Measurements from ENCODE around the gene TOP1.

Gene TOP1

GRCh38 chr20:41078329-41078728 lies 49.7 kb downstream of the TOP1 start:
- H3K27me3 ChIP-seq (ENCODE audit: control insufficient read depth, low read length) = no peaks in the 10 kb centered on the region
- H3K27ac ChIP-seq (ENCODE audit: low read depth, low read length) = no peak overlapping the region
- H3K4me1 ChIP-seq (ENCODE audit: control insufficient read depth, low read length) = peaks cover 24% of the 10 kb centered on the region
- H3K4me2 ChIP-seq (ENCODE audit: low read length) = no peak overlapping the region
- H3F3A ChIP-seq (ENCODE audit: control insufficient read depth, insufficient read depth) = peaks cover 4% of the 10 kb centered on the region; the same call in 1 of the 2 replicates
- TF ChIP-seq EZH2phosphoT487 (IDR thresholded peaks at IDR 0.05; ENCODE audit: borderline replicate concordance, low read length) = no peak
- TF ChIP-seq CTCF (IDR thresholded peaks at IDR 0.05; ENCODE audit: low read depth, low read length, poor library complexity, severe bottlenecking) = peak; percentile 28
- H3K36me3 ChIP-seq (ENCODE audit: control insufficient read depth, low read length) = peaks cover 93% of the 10 kb centered on the region
- no peaks in the 10 kb centered on the region for H3K9me3 ChIP-seq (ENCODE audit: control insufficient read depth, insufficient read depth, low read length)
- peaks cover 48% of the 10 kb centered on the region for H3K79me2 ChIP-seq (ENCODE audit: control insufficient read depth, low read length)
- no peaks in the 10 kb centered on the region for H4K20me1 ChIP-seq (ENCODE audit: control insufficient read depth, insufficient read depth, low read depth, low read length)
- no peaks in the 10 kb centered on the region for H3K9me2 ChIP-seq (replicated peaks; ENCODE audit: control insufficient read depth, low read length)
- no peak overlapping the region for H3K4me3 ChIP-seq (ENCODE audit: low read length)

DNA sequence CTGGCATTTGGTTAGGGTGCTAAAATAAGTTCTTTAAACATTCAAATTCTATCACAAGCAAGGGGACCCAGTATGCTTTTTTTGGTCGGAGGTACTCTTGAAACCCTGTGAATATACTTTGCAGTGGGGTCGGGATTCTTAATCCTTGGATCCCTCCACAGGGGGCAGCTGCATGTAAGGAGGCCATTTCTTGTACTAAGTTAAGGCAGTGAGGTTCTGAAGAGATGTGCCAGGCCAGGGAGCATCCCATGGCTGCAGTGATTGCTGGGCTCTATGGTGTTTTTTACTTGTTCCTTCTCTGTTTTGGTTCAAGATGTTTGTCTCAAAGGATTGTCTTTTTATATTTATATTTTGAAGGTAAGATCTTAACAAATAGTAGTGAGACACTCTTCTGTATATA lies 50.4 kb downstream of the TOP1 start:
- Histone ChIP-seq H3K4me3 (ENCODE audit: low read length) (no peak overlapping the region), H3K9me2 (replicated peaks; ENCODE audit: control insufficient read depth, low read length) (no peaks in the 10 kb centered on the region), H3K9me3 (ENCODE audit: control insufficient read depth, insufficient read depth, low read length) (no peaks in the 10 kb centered on the region), H3K27ac (ENCODE audit: low read depth, low read length) (no peak overlapping the region), H3K27me3 (ENCODE audit: control insufficient read depth, low read length) (no peaks in the 10 kb centered on the region), H4K20me1 (ENCODE audit: control insufficient read depth, insufficient read depth, low read depth, low read length) (no peaks in the 10 kb centered on the region), H3K4me2 (ENCODE audit: low read length) (no peak overlapping the region), H3F3A (ENCODE audit: control insufficient read depth, insufficient read depth) (peaks cover 7% of the 10 kb centered on the region; the same call in 1 of the 2 replicates), H3K36me3 (ENCODE audit: control insufficient read depth, low read length) (peaks cover 93% of the 10 kb centered on the region), H3K79me2 (ENCODE audit: control insufficient read depth, low read length) (peaks cover 41% of the 10 kb centered on the region), H3K4me1 (ENCODE audit: control insufficient read depth, low read length) (peaks cover 20% of the 10 kb centered on the region)
- TF ChIP-seq EZH2phosphoT487 (IDR thresholded peaks at IDR 0.05; ENCODE audit: borderline replicate concordance, low read length) (no peak), CTCF (IDR thresholded peaks at IDR 0.05; ENCODE audit: low read depth, low read length, poor library complexity, severe bottlenecking) (no peak)

DNA sequence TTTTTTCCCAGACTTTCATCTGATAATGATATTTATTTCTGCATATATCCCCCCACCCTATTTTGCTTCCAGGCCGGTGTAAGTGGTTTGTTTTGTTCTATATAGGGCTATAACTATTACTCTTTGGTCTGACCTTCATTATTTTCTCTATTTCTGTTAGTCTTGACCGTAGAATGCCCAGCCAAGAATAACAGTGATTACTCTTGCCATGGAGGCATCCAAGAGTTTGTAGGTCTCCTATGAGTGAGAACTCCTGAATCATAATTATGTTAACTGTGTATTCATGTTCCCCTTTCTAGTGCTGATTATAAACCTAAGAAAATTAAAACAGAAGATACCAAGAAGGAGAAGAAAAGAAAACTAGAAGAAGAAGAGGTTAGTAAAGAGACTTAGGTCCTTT lies 52.2 kb downstream of the TOP1 start:
- H3K36me3 ChIP-seq (ENCODE audit: control insufficient read depth, low read length) = peaks cover 97% of the 10 kb centered on the region
- peaks cover 20% of the 10 kb centered on the region for H3K4me1 ChIP-seq (ENCODE audit: control insufficient read depth, low read length)
- no peaks in the 10 kb centered on the region; the same call in 1 of the 2 replicates for H4K20me1 ChIP-seq (ENCODE audit: control insufficient read depth, insufficient read depth, low read depth, low read length)
- H3K9me3 ChIP-seq (ENCODE audit: control insufficient read depth, insufficient read depth, low read length) = no peaks in the 10 kb centered on the region
- no peaks in the 10 kb centered on the region for H3K9me2 ChIP-seq (replicated peaks; ENCODE audit: control insufficient read depth, low read length)
- H3K27me3 ChIP-seq (ENCODE audit: control insufficient read depth, low read length) = no peaks in the 10 kb centered on the region
- peaks cover 26% of the 10 kb centered on the region for H3K79me2 ChIP-seq (ENCODE audit: control insufficient read depth, low read length)
- peaks cover 8% of the 10 kb centered on the region; the same call in 1 of the 2 replicates for H3F3A ChIP-seq (ENCODE audit: control insufficient read depth, insufficient read depth)
- no peak overlapping the region for H3K27ac ChIP-seq (ENCODE audit: low read depth, low read length)
- H3K4me3 ChIP-seq (ENCODE audit: low read length) = no peak overlapping the region
- TF ChIP-seq EZH2phosphoT487 (IDR thresholded peaks at IDR 0.05; ENCODE audit: borderline replicate concordance, low read length) (no peak), CTCF (IDR thresholded peaks at IDR 0.05; ENCODE audit: low read depth, low read length, poor library complexity, severe bottlenecking) (no peak)
- H3K4me2 ChIP-seq (ENCODE audit: low read length) = no peak overlapping the region
